DND-41 (cell line): ENCODE results near the gene CARD10.

Experiments
- ATAC-seq: fragments of 200-7000 bp; cut with Tn5 transposase; 3 replicates; pipeline ENCODE4 v1.9.1; 2021; ENCODE audit warnings: low read depth; ENCODE audit not compliant: insufficient read depth
- DNase-seq: peaks from one replicate; pipeline ENCODE4 v3.0.0-alpha.2; 2020
- H2AFZ ChIP-seq: 2 replicates; pipeline ENCODE4 v1.6.0; 2012; ENCODE audit warnings: low read depth, low read length
- H3K27ac ChIP-seq: 2 replicates; pipeline ENCODE4 v1.5.1; 2012; ENCODE audit warnings: low read length, inconsistent platforms
- H3K27me3 ChIP-seq: fragments of 200-600 bp; sonication (generic); 2 replicates; pipeline ENCODE4 v1.6.0; 2012; ENCODE audit warnings: low read length, mild to moderate bottlenecking, inconsistent platforms; ENCODE audit not compliant: insufficient read depth, poor library complexity
- H3K36me3 ChIP-seq: 2 replicates; pipeline ENCODE4 v1.5.1; 2012; ENCODE audit warnings: low read length, inconsistent platforms; ENCODE audit not compliant: insufficient read depth
- H3K4me1 ChIP-seq: 2 replicates; pipeline ENCODE4 v1.5.1; 2012; ENCODE audit warnings: mild to moderate bottlenecking, low read length; ENCODE audit not compliant: insufficient read depth
- H3K4me2 ChIP-seq: 2 replicates; pipeline ENCODE4 v1.6.0; 2012; ENCODE audit warnings: mild to moderate bottlenecking, moderate library complexity, low read length, inconsistent platforms; ENCODE audit not compliant: insufficient read depth
- H3K4me3 ChIP-seq, 2 experiments: fragments of 200-600 bp in 1 of 2; shearing (Covaris generic) in 1 of 2; 2 replicates each; pipeline ENCODE4 v1.5.1; 2012 to 2016; ENCODE audit warnings: inconsistent platforms in 2 of 2, low read length in 2 of 2, mild to moderate bottlenecking in 2 of 2, low read depth in 1 of 2, moderate library complexity in 1 of 2
- H3K79me2 ChIP-seq: 2 replicates; pipeline ENCODE4 v1.6.0; 2012; ENCODE audit warnings: low read length, inconsistent platforms; ENCODE audit not compliant: insufficient read depth
- H3K9ac ChIP-seq: 2 replicates; pipeline ENCODE4 v1.6.0; 2012; ENCODE audit warnings: low read depth, mild to moderate bottlenecking, inconsistent platforms, low read length, moderate library complexity
- H3K9me3 ChIP-seq: 2 replicates; pipeline ENCODE4 v1.5.1; 2012; ENCODE audit warnings: low read length, moderate library complexity, mild to moderate bottlenecking, inconsistent platforms; ENCODE audit not compliant: insufficient read depth, severe bottlenecking
- H4K20me1 ChIP-seq: 2 replicates; pipeline ENCODE4 v1.6.0; 2012; ENCODE audit warnings: low read length; ENCODE audit not compliant: insufficient read depth
- CTCF ChIP-seq: IDR thresholded peaks from 2 replicates; pipeline ENCODE4 v1.5.1; 2012; ENCODE audit warnings: borderline replicate concordance, low read length, moderate library complexity, mild to moderate bottlenecking; ENCODE audit not compliant: poor library complexity, severe bottlenecking; ENCODE audit errors: extremely low read depth
- EZH2 ChIP-seq: IDR thresholded peaks from 3 replicates; pipeline ENCODE4 v1.6.1; 2012; ENCODE audit warnings: borderline replicate concordance, low read depth, mild to moderate bottlenecking, moderate library complexity, low read length, inconsistent platforms; ENCODE audit not compliant: severe bottlenecking

The CARD10 gene

GRCh38 chr22:37497062-37497599 lies 22.1 kb downstream of the CARD10 start:
- Histone ChIP-seq H2AFZ (no peak overlapping the region), H4K20me1 (no peaks in the 10 kb centered on the region), H3K27me3 (no peaks in the 10 kb centered on the region), H3K4me2 (no peak overlapping the region), H3K9ac (no peak overlapping the region), H3K4me1 (no peaks in the 10 kb centered on the region), H3K9me3 (no peaks in the 10 kb centered on the region), H3K36me3 (no peaks in the 10 kb centered on the region), H3K27ac (no peak overlapping the region), H3K4me3 (no peak overlapping the region), H3K79me2 (no peaks in the 10 kb centered on the region)
- ATAC-seq (no peak), DNase-seq (no peak)
- no peak for TF ChIP-seq CTCF
- no peak for TF ChIP-seq EZH2

- Histone ChIP-seq H3K79me2 (no peaks in the 10 kb centered on the region), H3K36me3 (no peaks in the 10 kb centered on the region), H3K4me1 (no peaks in the 10 kb centered on the region), H3K9me3 (no peaks in the 10 kb centered on the region), H3K4me3 (no peak overlapping the region), H3K4me2 (no peak overlapping the region), H3K9ac (no peak overlapping the region), H3K27ac (no peak overlapping the region), H2AFZ (no peak overlapping the region), H4K20me1 (no peaks in the 10 kb centered on the region), H3K27me3 (no peaks in the 10 kb centered on the region)
- ATAC-seq = no peak
- TF ChIP-seq EZH2 = no peak
- DNase-seq = no peak
Measured at GRCh38 chr22:37496651-37497050, 22.6 kb downstream of the CARD10 start.

- H3K79me2 ChIP-seq = no peaks in the 10 kb centered on the region
- no peaks in the 10 kb centered on the region for H3K27me3 ChIP-seq
- no peak overlapping the region for H3K4me2 ChIP-seq
- no peaks in the 10 kb centered on the region for H3K4me1 ChIP-seq
- no peak overlapping the region for H3K9ac ChIP-seq
- 0 out of 2 replicates have a peak, but pooled peaks cover under 1% of the 10 kb centered on the region for H4K20me1 ChIP-seq
- H3K9me3 ChIP-seq = no peaks in the 10 kb centered on the region
- DNase-seq (no peak), ATAC-seq (no peak)
- no peak for TF ChIP-seq CTCF
- TF ChIP-seq EZH2 = no peak
- H3K36me3 ChIP-seq = no peaks in the 10 kb centered on the region
- H2AFZ ChIP-seq = no peak overlapping the region
- no peak overlapping the region for H3K27ac ChIP-seq
- no peak overlapping the region for H3K4me3 ChIP-seq
Measured at GRCh38 chr22:37493979-37494378, 25.2 kb downstream of the CARD10 start.

GRCh38 chr22:37492428-37493344 lies 26.5 kb downstream of the CARD10 start:
- no peaks in the 10 kb centered on the region for H3K4me1 ChIP-seq
- no peak overlapping the region for H2AFZ ChIP-seq
- TF ChIP-seq EZH2 (no peak), CTCF (peak; percentile 60)
- H3K79me2 ChIP-seq = no peaks in the 10 kb centered on the region
- no peak overlapping the region for H3K27ac ChIP-seq
- 0 out of 2 replicates have a peak, but pooled peaks cover 6% of the 10 kb centered on the region for H4K20me1 ChIP-seq
- no peak overlapping the region for H3K4me2 ChIP-seq
- DNase-seq (peak; percentile 37), ATAC-seq (peak; percentile 66)
- no peak overlapping the region for H3K9ac ChIP-seq
- H3K4me3 ChIP-seq = no peak overlapping the region
- no peaks in the 10 kb centered on the region for H3K9me3 ChIP-seq
- no peaks in the 10 kb centered on the region for H3K27me3 ChIP-seq
- H3K36me3 ChIP-seq = no peaks in the 10 kb centered on the region
